IMR-90 (cell line): ENCODE data around the gene THADA. TPM values are rescaled to one million over a fixed set of nuclear protein-coding genes. Genes with fewer than 3 reads are reported as not detected.

ENCODE experiments used
- ATAC-seq: fragments of 200-7000 bp; cut with Tn5 transposase; 2 replicates; pipeline ENCODE4 v1.9.1; 2020; ENCODE audit warnings: low read depth, mild to moderate bottlenecking, moderate library complexity
- BruUV-seq: library from RNA; stranded (reverse); fragments of 400-500 nt; replicated peaks from 2 replicates; lab custom pipeline; 2021; lab: Mats Ljungman, UMichigan
- CTCF ChIA-PET: fragments of 300-600 bp; formaldehyde crosslinking; extraction: SDS; loops from one replicate; lab custom pipeline; 2021; ENCODE audit warnings: antibody characterized with exemption; lab: Yijun Ruan, JAX
- POLR2A ChIA-PET: fragments of 300-600 bp; sonication (Branson Sonifier 250); formaldehyde crosslinking; loops from one replicate; lab custom pipeline; 2022; ENCODE audit warnings: antibody characterized with exemption; ENCODE audit not compliant: unreplicated experiment; lab: Charles Lee
- DNase-seq: peaks from one replicate; pipeline ENCODE4 v3.0.0; 2013
- H2AFZ ChIP-seq: replicated peaks from 2 replicates; pipeline ENCODE3; 2013; ENCODE audit warnings: low read length, mild to moderate bottlenecking; ENCODE audit not compliant: poor library complexity
- H2AK5ac ChIP-seq: 2 replicates; pipeline ENCODE4 v1.6.1; 2013; ENCODE audit warnings: low read depth, low read length, inconsistent platforms
- H2AK9ac ChIP-seq: replicated peaks from 2 replicates; pipeline ENCODE3; 2013; ENCODE audit warnings: mild to moderate bottlenecking, low read depth, low read length, moderate library complexity; ENCODE audit not compliant: poor library complexity
- H2BK120ac ChIP-seq: 2 replicates; pipeline ENCODE4 v1.6.1; 2013; ENCODE audit warnings: low read depth, low read length, inconsistent platforms
- H2BK15ac ChIP-seq: 3 replicates; pipeline ENCODE4 v1.6.1; 2013; ENCODE audit warnings: low read depth, low read length, inconsistent platforms
- H2BK20ac ChIP-seq: 2 replicates; pipeline ENCODE4 v1.6.1; 2013; ENCODE audit warnings: low read depth, mild to moderate bottlenecking, inconsistent platforms, low read length, moderate library complexity
- H2BK5ac ChIP-seq: 2 replicates; pipeline ENCODE4 v1.6.1; 2013; ENCODE audit warnings: mild to moderate bottlenecking, low read depth, low read length, inconsistent platforms; ENCODE audit not compliant: poor library complexity, severe bottlenecking
- H3K14ac ChIP-seq: replicated peaks from 2 replicates; pipeline ENCODE4 v1.6.1; 2013; ENCODE audit warnings: low read depth, low read length, inconsistent platforms
- H3K18ac ChIP-seq: 2 replicates; pipeline ENCODE4 v1.6.1; 2013; ENCODE audit warnings: low read depth, low read length, control low read depth
- H3K23ac ChIP-seq: 2 replicates; pipeline ENCODE4 v1.6.1; 2013; ENCODE audit warnings: low read depth, low read length, inconsistent platforms
- H3K27ac ChIP-seq: 2 replicates; pipeline ENCODE4 v1.5.1; 2013; ENCODE audit warnings: mild to moderate bottlenecking, control low read depth, low read length; ENCODE audit not compliant: insufficient read depth
- H3K27me3 ChIP-seq: 2 replicates; pipeline ENCODE4 v1.6.1; 2013; ENCODE audit warnings: low read length; ENCODE audit not compliant: control insufficient read depth, insufficient read depth
- H3K36me3 ChIP-seq: 2 replicates; pipeline ENCODE4 v1.6.1; 2013; ENCODE audit warnings: low read length, mixed read lengths; ENCODE audit not compliant: control insufficient read depth, insufficient read depth
- H3K4ac ChIP-seq: 2 replicates; pipeline ENCODE4 v1.6.1; 2013; ENCODE audit warnings: low read depth, low read length, inconsistent platforms
- H3K4me1 ChIP-seq: 2 replicates; pipeline ENCODE4 v1.6.1; 2013; ENCODE audit warnings: low read length, mixed read lengths; ENCODE audit not compliant: control insufficient read depth, insufficient read depth
- H3K4me2 ChIP-seq: 2 replicates; pipeline ENCODE4 v1.6.1; 2013; ENCODE audit warnings: low read depth, mild to moderate bottlenecking, control low read depth, low read length, moderate library complexity
- H3K4me3 ChIP-seq: 2 replicates; pipeline ENCODE4 v1.5.1; 2013; ENCODE audit warnings: low read depth, mild to moderate bottlenecking, control low read depth, low read length, moderate library complexity; ENCODE audit not compliant: insufficient read depth
- H3K56ac ChIP-seq: 2 replicates; pipeline ENCODE4 v1.6.1; 2013; ENCODE audit warnings: low read length, inconsistent platforms; ENCODE audit not compliant: insufficient read depth; ENCODE audit errors: extremely low read depth
- H3K79me1 ChIP-seq, 2 experiments: 2 replicates each; pipeline ENCODE4 v1.6.1; 2013; ENCODE audit warnings: low read length in 2 of 2, inconsistent platforms in 1 of 2, low read depth in 1 of 2
- H3K9ac ChIP-seq: 2 replicates; pipeline ENCODE4 v1.6.1; 2013; ENCODE audit warnings: low read depth, low read length, control low read depth
- H3K9me1 ChIP-seq: 2 replicates; pipeline ENCODE4 v1.6.1; 2013; ENCODE audit warnings: low read length, inconsistent platforms; ENCODE audit not compliant: insufficient read depth
- H3K9me3 ChIP-seq: 2 replicates; pipeline ENCODE4 v1.6.1; 2013; ENCODE audit warnings: low read length; ENCODE audit not compliant: control insufficient read depth, insufficient read depth
- H4K20me1 ChIP-seq: 2 replicates; pipeline ENCODE4 v1.6.1; 2013; ENCODE audit warnings: low read length, inconsistent platforms; ENCODE audit not compliant: insufficient read depth
- H4K5ac ChIP-seq: 2 replicates; pipeline ENCODE4 v1.6.1; 2013; ENCODE audit warnings: mild to moderate bottlenecking, low read depth, low read length, control low read depth
- H4K8ac ChIP-seq, 2 experiments: 2 replicates each; pipeline ENCODE4 v1.6.1; 2013; ENCODE audit warnings: low read depth in 2 of 2, low read length in 2 of 2, control low read depth in 1 of 2, inconsistent platforms in 1 of 2
- H4K91ac ChIP-seq: 2 replicates; pipeline ENCODE4 v1.6.1; 2013; ENCODE audit warnings: low read depth, low read length, inconsistent platforms; ENCODE audit not compliant: insufficient read depth
- BHLHE40 ChIP-seq: fragments of 150-350 bp; IDR thresholded peaks from 2 replicates; pipeline ENCODE4 v1.6.1; 2016; ENCODE audit warnings: mild to moderate bottlenecking, low read depth, low read length
- CEBPB ChIP-seq: IDR thresholded peaks from 2 replicates; pipeline ENCODE4 v1.6.1; 2012; ENCODE audit warnings: low read depth, low read length, improper control_type of control experiment
- CHD1 ChIP-seq: IDR thresholded peaks from 2 replicates; pipeline ENCODE4 v1.6.1; 2012; ENCODE audit warnings: low read depth, low read length, improper control_type of control experiment
- CTCF ChIP-seq: conservative IDR thresholded peaks from 2 replicates; pipeline ENCODE4 v1.5.1; 2012; ENCODE audit warnings: mild to moderate bottlenecking, low read depth, low read length, improper control_type of control experiment
- ELK1 ChIP-seq: fragments of 150-350 bp; IDR thresholded peaks from 2 replicates; pipeline ENCODE4 v1.6.1; 2016; ENCODE audit warnings: low read depth, mild to moderate bottlenecking, low read length, moderate library complexity, borderline replicate concordance
- FOS ChIP-seq: fragments of 150-350 bp; IDR thresholded peaks from 2 replicates; pipeline ENCODE4 v1.6.1; 2016; ENCODE audit warnings: low read depth, low read length
- MAFK ChIP-seq: IDR thresholded peaks from 2 replicates; pipeline ENCODE4 v1.6.1; 2012; ENCODE audit warnings: low read depth, low read length, improper control_type of control experiment
- MAZ ChIP-seq: IDR thresholded peaks from 2 replicates; pipeline ENCODE4 v1.6.1; 2012; ENCODE audit warnings: low read depth, mild to moderate bottlenecking, low read length, improper control_type of control experiment, moderate library complexity, borderline replicate concordance
- MXI1 ChIP-seq: IDR thresholded peaks from 2 replicates; pipeline ENCODE4 v1.6.1; 2012; ENCODE audit warnings: low read depth, mild to moderate bottlenecking, low read length, moderate library complexity, borderline replicate concordance
- NFE2L2 ChIP-seq: fragments of 150-350 bp; IDR thresholded peaks from 2 replicates; pipeline ENCODE4 v1.6.1; 2016; ENCODE audit warnings: low read depth, mild to moderate bottlenecking, low read length
- POLR2A ChIP-seq: IDR thresholded peaks from 2 replicates; pipeline ENCODE4 v1.6.1; 2012; ENCODE audit warnings: mild to moderate bottlenecking, low read depth, low read length
- RAD21 ChIP-seq: IDR thresholded peaks from 2 replicates; pipeline ENCODE4 v1.6.1; 2012; ENCODE audit warnings: low read length, improper control_type of control experiment
- RCOR1 ChIP-seq: IDR thresholded peaks from 2 replicates; pipeline ENCODE4 v1.6.1; 2012; ENCODE audit warnings: mild to moderate bottlenecking, low read length, improper control_type of control experiment; ENCODE audit not compliant: insufficient replicate concordance
- RFX5 ChIP-seq: IDR thresholded peaks from 2 replicates; pipeline ENCODE4 v1.8.0; 2012; ENCODE audit warnings: low read depth, mild to moderate bottlenecking, low read length, moderate library complexity
- SMC3 ChIP-seq: fragments of 150-350 bp; IDR thresholded peaks from 2 replicates; pipeline ENCODE4 v1.6.1; 2016; ENCODE audit warnings: low read depth, mild to moderate bottlenecking, antibody characterized with exemption, low read length, moderate library complexity
- USF2 ChIP-seq: fragments of 150-350 bp; IDR thresholded peaks from 2 replicates; pipeline ENCODE4 v1.6.1; 2017; ENCODE audit warnings: mild to moderate bottlenecking, antibody characterized with exemption, low read length, low read depth
- WGBS, 2 experiments: methylation state at CpG; one replicate each; pipeline versions ENCODE4 v1.1.5 to v1.1.7; 2013; ENCODE audit warnings: missing lambda C conversion rate in 2 of 2; ENCODE audit not compliant: insufficient read length in 1 of 2; ENCODE audit errors: extremely low coverage in 2 of 2; 5-methylcytosine and 5-hydroxymethylcytosine counted together
- dilution Hi-C: fragments of 300-500 bp; cut with HindIII; formaldehyde crosslinking; loops from one replicate; pipeline ENCODE4 v1.14.3; 2018; ENCODE audit warnings: low sequenced_read_pairs; ENCODE audit not compliant: unreplicated experiment
- in situ Hi-C: fragments of 300-500 bp; cut with MboI; formaldehyde crosslinking; loops from 3 replicates; pipeline ENCODE4 v1.14.3; 2019; ENCODE audit warnings: low sequenced_read_pairs, inconsistent platforms, mixed read lengths
- intact Hi-C: fragments of 100-400 bp; cut with micrococcal nuclease; formaldehyde crosslinking; loops from 2 replicates; pipeline ENCODE4 v1.10.0; 2022
- polyA plus RNA-seq, 3 experiments: library from polyadenylated mRNA; depleted of rRNA; stranded (reverse); fragments of >200 nt; gene quantifications; 2 replicates each; pipeline ENCODE4 v1.2.3, GENCODE V29; 2012; ENCODE audit warnings: low replicate concordance in 1 of 3
- total RNA-seq: library from RNA; depleted of rRNA; stranded (reverse); fragments of >200 nt; gene quantifications from 2 replicates; pipeline ENCODE4 v1.2.3, GENCODE V29; 2012

The THADA gene
- total and polyA plus RNA-seq, 2 of the 4 experiments (the other 2 are of a cell fraction): 10.5 to 21.3 TPM

GRCh38 chr2:43490252-43490786, 105.5 kb downstream of the THADA start:
- ChIA-PET POLR2A (no interaction called here), CTCF (no interaction called here)
- Histone ChIP-seq H3K9me3 (no peaks in the 10 kb centered on the region), H3K4me3 (no peak overlapping the region), H4K8ac (no peak overlapping the region), H2AFZ (no peak overlapping the region), H4K5ac (no peak overlapping the region), H2AK5ac (no peak overlapping the region), H3K4me2 (no peak overlapping the region), H3K9ac (no peak overlapping the region), H2BK20ac (no peak overlapping the region), H2BK15ac (no peak overlapping the region), H3K27me3 (no peaks in the 10 kb centered on the region), H2BK5ac (no peak overlapping the region), H3K56ac (no peak overlapping the region), H3K9me1 (peaks cover 3% of the 10 kb centered on the region; the same call in 1 of the 2 replicates), H3K36me3 (no peaks in the 10 kb centered on the region), H3K18ac (no peak overlapping the region), H2AK9ac (no peak overlapping the region), H3K14ac (no peak overlapping the region), H4K91ac (no peak overlapping the region), H3K23ac (no peak overlapping the region), H4K20me1 (no peaks in the 10 kb centered on the region), H3K27ac (no peak overlapping the region), H2BK120ac (no peak overlapping the region), H3K79me1 (no peaks in the 10 kb centered on the region), H3K4ac (no peak overlapping the region), H3K4me1 (no peaks in the 10 kb centered on the region)
- BruUV-seq: no TSS peak
- DNase-seq (no peak), ATAC-seq (no peak)
- intact Hi-C loops (no loop called here), in situ Hi-C loops (no loop called here), dilution Hi-C loops (no loop called here)
- TF ChIP-seq SMC3: no peak
- TF ChIP-seq RFX5: no peak
- no peak for TF ChIP-seq BHLHE40
- TF ChIP-seq MXI1: no peak
- no peak for TF ChIP-seq MAFK
- TF ChIP-seq NFE2L2: no peak
- no peak for TF ChIP-seq ELK1
- TF ChIP-seq RAD21: no peak
- no peak for TF ChIP-seq CEBPB
- TF ChIP-seq CHD1: no peak
- no peak for TF ChIP-seq MAZ
- TF ChIP-seq CTCF: no peak
- no peak for TF ChIP-seq USF2
- no peak for TF ChIP-seq RCOR1
- TF ChIP-seq FOS: no peak
- TF ChIP-seq POLR2A: no peak
- WGBS, 2 experiments: no CpG with 5 or more reads among the region's 1 CpG
